HepG2 (cell line): ENCODE results near the gene RNGTT.

Source experiments
- CTCF ChIP-seq: sonication (generic); formaldehyde crosslinking; IDR thresholded peaks from 2 replicates; pipeline ENCODE4 v1.5.0; 2020; ENCODE audit warnings: mild to moderate bottlenecking, missing genetic modification reagents, moderate library complexity
- ETV6 ChIP-seq: sonication (generic); formaldehyde crosslinking; conservative IDR thresholded peaks from 2 replicates; pipeline ENCODE4 v1.4.0; 2020; ENCODE audit warnings: missing genetic modification reagents
- FOXA1 ChIP-seq, 2 experiments: fragments of 450-650 bp in 1 of 2; sonication (generic) in 1 of 2; formaldehyde crosslinking in 1 of 2; IDR thresholded peaks; 2 replicates each; pipeline versions ENCODE4 v1.4.0 to v1.6.1; 2016 to 2020; ENCODE audit warnings: missing genetic modification reagents in 1 of 2
- HIVEP1 ChIP-seq: sonication (generic); formaldehyde crosslinking; IDR thresholded peaks from 2 replicates; pipeline ENCODE4 v1.4.0; 2020; ENCODE audit warnings: mild to moderate bottlenecking, missing genetic modification reagents
- HMGXB3 ChIP-seq: sonication (generic); formaldehyde crosslinking; IDR thresholded peaks from 2 replicates; pipeline ENCODE4 v1.4.0; 2020; ENCODE audit warnings: missing genetic modification reagents, borderline replicate concordance
- KMT2A ChIP-seq: sonication (generic); formaldehyde crosslinking; IDR thresholded peaks from 2 replicates; pipeline ENCODE4 v1.4.0; 2020; ENCODE audit warnings: missing genetic modification reagents
- NCOA1 ChIP-seq: sonication (generic); formaldehyde crosslinking; IDR thresholded peaks from 2 replicates; pipeline ENCODE4 v1.9.0; 2021; ENCODE audit warnings: missing genetic modification reagents
- POLR2A ChIP-seq, 2 experiments: IDR thresholded peaks; 2 replicates each; pipeline ENCODE4 v1.6.1; 2011; ENCODE audit warnings: low read depth in 2 of 2, low read length in 2 of 2, mild to moderate bottlenecking in 1 of 2, moderate library complexity in 1 of 2; ENCODE audit not compliant: insufficient read depth in 1 of 2
- SRF ChIP-seq: IDR thresholded peaks from 2 replicates; pipeline ENCODE4 v1.6.1; 2011; ENCODE audit warnings: mild to moderate bottlenecking, low read depth, low read length, moderate library complexity
- THAP9 ChIP-seq: sonication (generic); formaldehyde crosslinking; IDR thresholded peaks from 2 replicates; pipeline ENCODE4; 2020; ENCODE audit warnings: missing genetic modification reagents, mild to moderate bottlenecking, borderline replicate concordance
- ZNF737 ChIP-seq: sonication (generic); formaldehyde crosslinking; IDR thresholded peaks from 2 replicates; pipeline ENCODE4 v1.5.0; 2020; ENCODE audit warnings: missing genetic modification reagents, mild to moderate bottlenecking, borderline replicate concordance
- ZNF780A ChIP-seq: sonication (generic); formaldehyde crosslinking; IDR thresholded peaks from 2 replicates; pipeline ENCODE4 v1.8.0; 2022; ENCODE audit warnings: mild to moderate bottlenecking, missing genetic modification reagents, moderate library complexity
- ZNF816 ChIP-seq: sonication (generic); formaldehyde crosslinking; IDR thresholded peaks from 2 replicates; pipeline ENCODE4 v1.8.0; 2022; ENCODE audit warnings: missing genetic modification reagents, mild to moderate bottlenecking, borderline replicate concordance
- ZUFSP ChIP-seq: sonication (generic); formaldehyde crosslinking; IDR thresholded peaks from 2 replicates; pipeline ENCODE4 v1.9.0; 2021; ENCODE audit warnings: missing genetic modification reagents, mild to moderate bottlenecking, borderline replicate concordance

- TF ChIP-seq CTCF (CRISPR knock-in tag) (no peak), SRF (no peak), THAP9 (no peak), ZNF737 (CRISPR knock-in tag) (no peak), FOXA1 (IDR thresholded peaks at IDR 0.05) (no peak), FOXA1 (CRISPR knock-in tag; IDR thresholded peaks at IDR 0.05) (no peak), POLR2A (IDR thresholded peaks at IDR 0.05; ENCODE audit: insufficient read depth in 1 of 2, low read depth in 2 of 2, low read length in 2 of 2) (no peak), ETV6 (no peak), ZNF780A (CRISPR knock-in tag) (no peak), ZNF816 (CRISPR knock-in tag) (no peak), KMT2A (CRISPR knock-in tag) (no peak), NCOA1 (CRISPR knock-in tag) (no peak), ZUFSP (no peak), HIVEP1 (CRISPR knock-in tag) (no peak), HMGXB3 (no peak)
Measured at GRCh38 chr6:88810089-88810488, 153.3 kb downstream of the RNGTT start.
